AG08396 (cell line): ENCODE data around the gene NCR1.
"Not testable (repeated sequence)": the region's sequence is repeated elsewhere in the genome, so short reads cannot be mapped to it uniquely, and the experiment has no call there.

Source experiments
- DNase-seq: peaks from one replicate; pipeline ENCODE4 v3.0.0; 2012; ENCODE audit warnings: low spot score, mixed read lengths

NCR1 gene

GRCh38 chr19:54907899-54908298 is 2.0 kb downstream of the NCR1 start:
- not testable (repeated sequence) for DNase-seq

DNA sequence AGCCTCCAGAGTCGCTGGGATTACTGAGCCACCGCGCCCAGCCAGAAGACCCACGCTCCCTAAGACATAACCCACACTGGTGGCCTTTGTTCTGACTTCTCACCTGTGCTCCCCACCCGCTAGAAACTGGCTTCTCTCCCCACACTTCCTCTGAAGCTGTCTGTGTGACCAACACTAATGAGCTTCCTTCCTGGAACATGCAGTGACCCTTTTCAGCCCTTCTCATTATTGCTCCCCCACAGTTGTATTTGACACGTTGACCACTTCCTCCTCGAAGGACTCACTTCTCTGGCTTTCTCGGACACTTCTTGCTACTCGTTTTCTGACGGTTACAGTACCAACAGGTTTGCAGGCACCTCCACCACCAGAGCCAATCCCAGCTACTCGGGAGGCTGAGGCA is 10.9 kb downstream of the NCR1 start:
- DNase-seq, result no peak

- DNase-seq, result no peak
Measured at GRCh38 chr19:54918499-54918898, 12.6 kb downstream of the NCR1 start.

- DNase-seq, result not testable (repeated sequence)
Measured at GRCh38 chr19:54919646-54920563, 14.0 kb downstream of the NCR1 start.

GRCh38 chr19:54921082-54921481 is 15.1 kb downstream of the NCR1 start:
- no peak for DNase-seq

DNA sequence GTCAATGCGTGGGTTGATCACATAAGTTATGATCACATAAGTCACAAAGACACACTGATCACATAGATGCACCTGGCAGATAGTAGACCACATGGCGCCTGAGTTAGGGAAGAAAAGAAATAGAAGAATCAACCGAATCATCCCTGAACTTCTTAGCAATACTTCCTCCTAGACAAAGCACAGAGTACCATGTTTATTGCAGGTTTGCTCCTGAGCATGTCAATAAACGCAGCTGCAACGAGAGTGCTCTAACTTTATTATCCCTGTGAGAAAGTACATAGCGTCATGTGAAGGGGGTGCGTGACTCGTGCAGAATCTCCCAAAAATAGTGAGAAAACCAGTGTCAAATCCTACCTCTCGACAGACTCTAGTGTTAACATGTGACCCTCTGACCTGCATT is 17.3 kb downstream of the NCR1 start:
- DNase-seq, result no peak

- DNase-seq, result no peak
Measured at GRCh38 chr19:54928299-54928698, 22.4 kb downstream of the NCR1 start.

- no peak for DNase-seq
Measured at GRCh38 chr19:54937926-54938325, 32.0 kb downstream of the NCR1 start.

- DNase-seq, result no peak
Measured at GRCh38 chr19:54938906-54939305, 33.0 kb downstream of the NCR1 start.

GRCh38 chr19:54939538-54939937 is 33.6 kb downstream of the NCR1 start:
- DNase-seq, result not testable (repeated sequence)

DNA sequence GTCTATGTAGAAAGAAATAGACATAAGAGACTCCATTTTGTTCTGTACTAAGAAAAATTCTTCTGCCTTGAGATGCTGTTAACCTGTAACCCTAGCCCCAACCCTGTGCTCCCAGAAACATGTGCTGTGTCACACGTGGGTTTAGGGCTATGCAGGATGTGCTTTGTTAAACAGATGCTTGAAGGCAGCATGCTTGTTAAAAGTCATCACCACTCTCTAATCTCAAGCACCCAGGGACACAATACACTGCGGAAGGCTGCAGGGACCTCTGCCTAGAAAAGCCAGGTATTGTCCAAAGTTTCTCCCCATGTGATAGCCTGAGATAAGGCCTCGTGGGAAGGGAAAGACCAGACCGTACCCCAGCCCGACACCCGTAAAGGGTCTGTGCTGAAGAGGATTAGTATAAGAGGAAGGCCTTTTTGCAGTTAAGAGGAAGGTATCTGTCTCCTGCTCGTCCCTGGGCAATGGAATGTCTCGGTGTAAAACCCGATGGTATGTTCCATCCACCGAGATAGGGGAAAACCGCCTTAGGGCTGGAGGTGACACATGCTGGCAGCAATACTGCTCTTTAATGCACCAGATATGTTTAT is 37.9 kb downstream of the NCR1 start:
- not testable (repeated sequence) for DNase-seq

GRCh38 chr19:54947381-54947780 is 41.4 kb downstream of the NCR1 start, which contains the start of gene NLRP7:
NLRP7 (minus strand) TSS chr19:54947530.
- DNase-seq, result no peak

DNA sequence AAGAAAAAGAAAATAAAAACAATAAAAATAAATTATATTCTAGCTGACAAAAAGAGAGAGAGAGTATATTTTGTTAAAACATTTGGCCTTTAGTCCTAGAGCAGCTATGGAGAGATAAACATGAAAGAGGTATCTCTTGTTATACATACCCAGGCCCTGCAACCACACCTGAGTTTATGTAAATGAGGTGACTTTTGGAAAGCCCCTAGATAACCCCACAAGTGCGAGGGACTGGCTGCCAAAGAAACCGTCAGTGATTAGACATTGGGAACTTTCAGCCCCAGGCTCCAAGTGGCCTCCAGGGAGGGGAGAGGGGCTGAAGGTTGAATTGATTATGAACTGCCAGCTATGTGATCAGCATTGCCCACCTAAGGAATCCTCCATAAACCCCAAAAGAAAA is 43.5 kb downstream of the NCR1 start:
- no peak for DNase-seq

- DNase-seq, result not testable (repeated sequence)
Measured at GRCh38 chr19:54950580-54950979, 44.6 kb downstream of the NCR1 start.

DNA sequence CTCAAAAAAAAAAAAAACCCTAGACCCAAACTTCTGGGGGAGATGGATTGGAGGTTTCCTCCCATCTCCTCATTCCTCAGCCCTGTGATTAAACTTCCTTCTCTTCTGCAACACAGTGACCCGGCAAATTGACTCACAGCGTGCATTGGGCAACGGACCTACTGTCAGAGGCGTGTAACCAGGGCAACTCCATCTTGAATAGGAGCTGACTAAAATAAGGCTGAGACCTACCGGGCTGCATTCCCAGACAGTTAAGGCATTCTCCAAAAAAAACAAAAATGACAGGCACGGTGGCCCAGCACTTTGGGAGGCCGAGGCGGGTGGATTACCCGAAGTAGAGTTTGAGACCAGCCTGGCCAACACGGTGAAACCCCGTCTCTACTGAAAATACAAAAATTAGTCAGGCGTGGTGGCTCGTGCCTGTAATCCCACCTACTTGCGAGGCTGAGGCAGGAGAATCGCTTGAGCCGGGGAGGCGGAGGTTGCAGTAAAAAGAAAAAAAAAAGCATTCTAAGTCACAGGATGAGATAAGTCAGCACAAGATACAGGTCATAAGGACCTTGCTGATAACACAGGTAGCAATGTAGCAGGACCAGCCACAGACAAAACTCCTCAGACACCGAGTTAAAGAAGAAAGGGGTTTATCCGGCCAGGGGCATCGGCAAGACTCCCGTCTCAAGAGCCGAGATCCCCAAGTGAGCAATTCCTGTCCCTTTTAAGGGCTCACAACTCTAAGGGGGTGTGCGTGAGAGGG is 46.8 kb downstream of the NCR1 start:
- DNase-seq, result no peak

- DNase-seq, result not testable (repeated sequence)
Measured at GRCh38 chr19:54953345-54953713, 47.4 kb downstream of the NCR1 start.

DNA sequence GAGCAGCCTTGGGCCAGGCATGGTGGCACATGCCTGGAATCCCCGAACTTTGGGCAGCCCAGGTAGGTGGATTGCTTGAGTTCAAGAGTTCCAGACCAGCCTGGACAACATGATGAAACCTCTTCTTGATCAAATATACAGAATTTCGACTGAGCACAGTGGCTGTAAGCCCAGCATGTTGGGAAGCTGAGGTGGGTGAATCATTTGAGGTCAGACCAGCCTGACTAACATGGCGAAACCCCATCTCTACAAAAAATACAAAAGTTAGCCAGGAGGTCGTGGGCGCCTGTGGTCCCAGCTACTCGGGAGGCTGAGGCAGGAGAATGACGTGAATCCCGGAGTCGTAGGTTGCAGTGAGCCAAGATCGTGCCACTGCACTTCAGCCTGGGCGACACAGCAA is 49.4 kb downstream of the NCR1 start:
- no peak for DNase-seq

- DNase-seq, result no peak
Measured at GRCh38 chr19:54959840-54960239, 53.9 kb downstream of the NCR1 start.
